Liver (tissue), 3 donors: ENCODE results near the gene SEPTIN7.

Experiments used
- GABPA ChIP-seq, 2 donors: IDR thresholded peaks in 1 of 2; conservative IDR thresholded peaks in 1 of 2; 2 replicates each; pipeline ENCODE4 v1.6.1; 2016; ENCODE audit warnings: antibody characterized with exemption in 2 of 2, mild to moderate bottlenecking in 1 of 2, moderate library complexity in 1 of 2
- RAD21 ChIP-seq, 2 donors: IDR thresholded peaks; 2 replicates each; pipeline ENCODE4 v1.6.1; 2016; ENCODE audit warnings: antibody characterized with exemption in 2 of 2, mild to moderate bottlenecking in 2 of 2
- TF ChIP-seq, protein P1 (sequence below): fragments of 150-350 bp; IDR thresholded peaks from 2 replicates; pipeline ENCODE4 v1.5.1; 2017; ENCODE audit warnings: improper control_type of control experiment, low read depth, low read length; ENCODE audit not compliant: missing input control
- donor health status: healthy.
- donor health status: healthy.

DNA sequence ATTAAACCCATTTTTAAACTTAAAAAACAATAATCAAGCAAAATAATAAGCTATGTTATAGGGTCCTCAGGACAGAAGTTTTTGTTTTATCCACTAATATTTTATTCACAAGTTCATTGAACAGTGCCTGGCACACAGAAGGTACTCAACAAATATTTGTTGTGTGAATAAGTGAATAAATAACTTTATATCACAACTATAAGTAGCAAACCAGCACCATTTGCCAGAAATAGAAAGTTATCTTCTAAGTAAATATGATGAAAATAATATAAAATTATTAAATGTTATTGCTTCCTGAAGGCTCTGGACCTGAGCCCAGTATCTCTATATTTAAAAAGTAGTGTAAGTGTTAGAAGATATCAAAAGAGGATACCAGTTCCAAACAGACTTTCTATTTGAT is 29.1 kb upstream of the SEPTIN7 start:
- TF ChIP-seq, protein P1, sequence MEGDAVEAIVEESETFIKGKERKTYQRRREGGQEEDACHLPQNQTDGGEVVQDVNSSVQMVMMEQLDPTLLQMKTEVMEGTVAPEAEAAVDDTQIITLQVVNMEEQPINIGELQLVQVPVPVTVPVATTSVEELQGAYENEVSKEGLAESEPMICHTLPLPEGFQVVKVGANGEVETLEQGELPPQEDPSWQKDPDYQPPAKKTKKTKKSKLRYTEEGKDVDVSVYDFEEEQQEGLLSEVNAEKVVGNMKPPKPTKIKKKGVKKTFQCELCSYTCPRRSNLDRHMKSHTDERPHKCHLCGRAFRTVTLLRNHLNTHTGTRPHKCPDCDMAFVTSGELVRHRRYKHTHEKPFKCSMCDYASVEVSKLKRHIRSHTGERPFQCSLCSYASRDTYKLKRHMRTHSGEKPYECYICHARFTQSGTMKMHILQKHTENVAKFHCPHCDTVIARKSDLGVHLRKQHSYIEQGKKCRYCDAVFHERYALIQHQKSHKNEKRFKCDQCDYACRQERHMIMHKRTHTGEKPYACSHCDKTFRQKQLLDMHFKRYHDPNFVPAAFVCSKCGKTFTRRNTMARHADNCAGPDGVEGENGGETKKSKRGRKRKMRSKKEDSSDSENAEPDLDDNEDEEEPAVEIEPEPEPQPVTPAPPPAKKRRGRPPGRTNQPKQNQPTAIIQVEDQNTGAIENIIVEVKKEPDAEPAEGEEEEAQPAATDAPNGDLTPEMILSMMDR, result no peak
- no peak for TF ChIP-seq GABPA (IDR thresholded peaks at IDR 0.05 in 1 of 2, conservative IDR thresholded peaks at IDR 0.05 in 1 of 2)
- no peak for TF ChIP-seq RAD21 (IDR thresholded peaks at IDR 0.05)
